Measurements from ENCODE around the gene NBAS. TPM values are rescaled to one million over a fixed set of nuclear protein-coding genes. Genes with fewer than 3 reads are reported as not detected.

Gene NBAS
- total and polyA plus RNA-seq, 2 of the 13 experiments (the other 11 are each of a cell fraction or from before 2014, with no cell fraction given) = 33.6 to 58.7 TPM

DNA sequence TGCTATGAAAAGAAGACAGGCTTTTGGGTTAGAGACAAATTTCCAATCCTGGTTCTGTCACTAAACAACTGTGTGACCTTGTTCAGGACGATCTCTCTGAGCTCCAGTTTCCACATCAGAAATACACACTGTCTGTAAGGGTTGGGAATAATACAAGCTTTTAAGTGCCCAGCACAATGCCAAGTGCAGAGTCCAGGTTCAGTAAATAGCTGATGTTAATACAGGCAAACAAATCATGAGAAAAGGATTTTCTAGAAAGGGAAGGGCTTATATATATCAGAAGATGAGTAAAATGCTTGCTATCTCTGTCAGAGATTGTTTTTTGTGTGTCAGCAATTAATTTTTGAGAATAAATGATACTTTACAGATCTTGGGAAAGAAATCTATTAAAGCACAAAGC lies 388.3 kb downstream of the NBAS start (continued):
- no peak for TF ChIP-seq ZNF878 (CRISPR knock-in tag; IDR thresholded peaks at IDR 0.05)
- TF ChIP-seq, protein P1, sequence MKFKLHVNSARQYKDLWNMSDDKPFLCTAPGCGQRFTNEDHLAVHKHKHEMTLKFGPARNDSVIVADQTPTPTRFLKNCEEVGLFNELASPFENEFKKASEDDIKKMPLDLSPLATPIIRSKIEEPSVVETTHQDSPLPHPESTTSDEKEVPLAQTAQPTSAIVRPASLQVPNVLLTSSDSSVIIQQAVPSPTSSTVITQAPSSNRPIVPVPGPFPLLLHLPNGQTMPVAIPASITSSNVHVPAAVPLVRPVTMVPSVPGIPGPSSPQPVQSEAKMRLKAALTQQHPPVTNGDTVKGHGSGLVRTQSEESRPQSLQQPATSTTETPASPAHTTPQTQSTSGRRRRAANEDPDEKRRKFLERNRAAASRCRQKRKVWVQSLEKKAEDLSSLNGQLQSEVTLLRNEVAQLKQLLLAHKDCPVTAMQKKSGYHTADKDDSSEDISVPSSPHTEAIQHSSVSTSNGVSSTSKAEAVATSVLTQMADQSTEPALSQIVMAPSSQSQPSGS (CRISPR knock-in tag; IDR thresholded peaks at IDR 0.05) = peak; percentile 16; the same call in 1 of the 2 replicates
- TF ChIP-seq PITX1 (CRISPR knock-in tag; IDR thresholded peaks at IDR 0.05) = peak; percentile 79
- TF ChIP-seq, protein P2, sequence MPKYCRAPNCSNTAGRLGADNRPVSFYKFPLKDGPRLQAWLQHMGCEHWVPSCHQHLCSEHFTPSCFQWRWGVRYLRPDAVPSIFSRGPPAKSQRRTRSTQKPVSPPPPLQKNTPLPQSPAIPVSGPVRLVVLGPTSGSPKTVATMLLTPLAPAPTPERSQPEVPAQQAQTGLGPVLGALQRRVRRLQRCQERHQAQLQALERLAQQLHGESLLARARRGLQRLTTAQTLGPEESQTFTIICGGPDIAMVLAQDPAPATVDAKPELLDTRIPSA (CRISPR knock-in tag; IDR thresholded peaks at IDR 0.05; ENCODE audit: borderline replicate concordance) = no peak
- TF ChIP-seq, protein P3, sequence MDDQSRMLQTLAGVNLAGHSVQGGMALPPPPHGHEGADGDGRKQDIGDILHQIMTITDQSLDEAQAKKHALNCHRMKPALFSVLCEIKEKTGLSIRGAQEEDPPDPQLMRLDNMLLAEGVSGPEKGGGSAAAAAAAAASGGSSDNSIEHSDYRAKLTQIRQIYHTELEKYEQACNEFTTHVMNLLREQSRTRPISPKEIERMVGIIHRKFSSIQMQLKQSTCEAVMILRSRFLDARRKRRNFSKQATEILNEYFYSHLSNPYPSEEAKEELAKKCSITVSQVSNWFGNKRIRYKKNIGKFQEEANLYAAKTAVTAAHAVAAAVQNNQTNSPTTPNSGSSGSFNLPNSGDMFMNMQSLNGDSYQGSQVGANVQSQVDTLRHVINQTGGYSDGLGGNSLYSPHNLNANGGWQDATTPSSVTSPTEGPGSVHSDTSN (CRISPR knock-in tag; IDR thresholded peaks at IDR 0.05; ENCODE audit: borderline replicate concordance) = no peak
- peak; percentile 70 for TF ChIP-seq CREM (IDR thresholded peaks at IDR 0.05)
- TF ChIP-seq CREM (CRISPR knock-in tag; IDR thresholded peaks at IDR 0.05) = no peak
- 0 out of 2 replicates have a peak, but pooled peaks have one; percentile 19 for TF ChIP-seq ZNF564 (CRISPR knock-in tag; IDR thresholded peaks at IDR 0.05)
- peak; percentile 62; the same call in 1 of the 2 replicates for TF ChIP-seq ZNF768 (CRISPR knock-in tag; IDR thresholded peaks at IDR 0.05)
- no peak for TF ChIP-seq GABPA (IDR thresholded peaks at IDR 0.05; ENCODE audit: low read depth, low read length)
- peak; percentile 25 for TF ChIP-seq GABPA (CRISPR knock-in tag; IDR thresholded peaks at IDR 0.05; ENCODE audit: low read depth)
- peak; percentile 71 for TF ChIP-seq ELF3 (CRISPR knock-in tag; IDR thresholded peaks at IDR 0.05)
- TF ChIP-seq ZNF761 (CRISPR knock-in tag; conservative IDR thresholded peaks at IDR 0.05) = 0 out of 2 replicates have a peak, but pooled peaks have one; percentile 27
- no peak for TF ChIP-seq CHCHD3 (CRISPR knock-in tag; IDR thresholded peaks at IDR 0.05)
- TF ChIP-seq NCOA2 (CRISPR knock-in tag; IDR thresholded peaks at IDR 0.05) = peak; percentile 75; the same call in 1 of the 2 replicates
- TF ChIP-seq, protein P4, sequence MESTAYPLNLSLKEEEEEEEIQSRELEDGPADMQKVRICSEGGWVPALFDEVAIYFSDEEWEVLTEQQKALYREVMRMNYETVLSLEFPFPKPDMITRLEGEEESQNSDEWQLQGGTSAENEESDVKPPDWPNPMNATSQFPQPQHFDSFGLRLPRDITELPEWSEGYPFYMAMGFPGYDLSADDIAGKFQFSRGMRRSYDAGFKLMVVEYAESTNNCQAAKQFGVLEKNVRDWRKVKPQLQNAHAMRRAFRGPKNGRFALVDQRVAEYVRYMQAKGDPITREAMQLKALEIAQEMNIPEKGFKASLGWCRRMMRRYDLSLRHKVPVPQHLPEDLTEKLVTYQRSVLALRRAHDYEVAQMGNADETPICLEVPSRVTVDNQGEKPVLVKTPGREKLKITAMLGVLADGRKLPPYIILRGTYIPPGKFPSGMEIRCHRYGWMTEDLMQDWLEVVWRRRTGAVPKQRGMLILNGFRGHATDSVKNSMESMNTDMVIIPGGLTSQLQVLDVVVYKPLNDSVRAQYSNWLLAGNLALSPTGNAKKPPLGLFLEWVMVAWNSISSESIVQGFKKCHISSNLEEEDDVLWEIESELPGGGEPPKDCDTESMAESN (CRISPR knock-in tag; conservative IDR thresholded peaks at IDR 0.05) = no peak
- TF ChIP-seq, protein P5, sequence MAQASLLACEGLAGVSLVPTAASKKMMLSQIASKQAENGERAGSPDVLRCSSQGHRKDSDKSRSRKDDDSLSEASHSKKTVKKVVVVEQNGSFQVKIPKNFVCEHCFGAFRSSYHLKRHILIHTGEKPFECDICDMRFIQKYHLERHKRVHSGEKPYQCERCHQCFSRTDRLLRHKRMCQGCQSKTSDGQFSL (CRISPR knock-in tag; IDR thresholded peaks at IDR 0.05) = no peak
- no peak for TF ChIP-seq SMAD1 (CRISPR knock-in tag; IDR thresholded peaks at IDR 0.05; ENCODE audit: borderline replicate concordance, low read depth)
- TF ChIP-seq ZNF441 (CRISPR knock-in tag; IDR thresholded peaks at IDR 0.05; ENCODE audit: borderline replicate concordance) = peak; percentile 76; the same call in 1 of the 2 replicates
- TF ChIP-seq PPARG (CRISPR knock-in tag; conservative IDR thresholded peaks at IDR 0.05) = 0 out of 2 replicates have a peak, but pooled peaks have one; percentile 25
- TF ChIP-seq, protein P6, sequence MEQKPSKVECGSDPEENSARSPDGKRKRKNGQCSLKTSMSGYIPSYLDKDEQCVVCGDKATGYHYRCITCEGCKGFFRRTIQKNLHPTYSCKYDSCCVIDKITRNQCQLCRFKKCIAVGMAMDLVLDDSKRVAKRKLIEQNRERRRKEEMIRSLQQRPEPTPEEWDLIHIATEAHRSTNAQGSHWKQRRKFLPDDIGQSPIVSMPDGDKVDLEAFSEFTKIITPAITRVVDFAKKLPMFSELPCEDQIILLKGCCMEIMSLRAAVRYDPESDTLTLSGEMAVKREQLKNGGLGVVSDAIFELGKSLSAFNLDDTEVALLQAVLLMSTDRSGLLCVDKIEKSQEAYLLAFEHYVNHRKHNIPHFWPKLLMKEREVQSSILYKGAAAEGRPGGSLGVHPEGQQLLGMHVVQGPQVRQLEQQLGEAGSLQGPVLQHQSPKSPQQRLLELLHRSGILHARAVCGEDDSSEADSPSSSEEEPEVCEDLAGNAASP (CRISPR knock-in tag; IDR thresholded peaks at IDR 0.05; ENCODE audit: borderline replicate concordance) = peak; percentile 85
- peak; percentile 71 for TF ChIP-seq DPF2 (CRISPR knock-in tag; IDR thresholded peaks at IDR 0.05; ENCODE audit: borderline replicate concordance, low read depth)
- TF ChIP-seq ZFP36 (IDR thresholded peaks at IDR 0.05; ENCODE audit: borderline replicate concordance, low read depth, low read length, partially characterized antibody) = peak; percentile 53

All from HepG2 (cell line).